ENCODE data around the gene HDAC9. TPM values are rescaled to one million over a fixed set of nuclear protein-coding genes. Genes with fewer than 3 reads are reported as not detected.

Gene HDAC9
- total RNA-seq, 1 experiment from 2014 or later, result 14.7 TPM

- Histone ChIP-seq H3K4me1 (replicated peaks; ENCODE audit: insufficient read depth) (no peaks in the 10 kb centered on the region), H3K27ac (no peak overlapping the region), H3K27me3 (ENCODE audit: insufficient read depth, low read depth) (no peaks in the 10 kb centered on the region), H3K9me3 (ENCODE audit: insufficient read depth, low read depth) (no peaks in the 10 kb centered on the region), H4K20me1 (ENCODE audit: insufficient read depth) (no peaks in the 10 kb centered on the region), H3K4me3 (no peak overlapping the region), H3F3A (ENCODE audit: insufficient read depth, low read depth) (no peaks in the 10 kb centered on the region), H3K9me2 (ENCODE audit: insufficient read depth) (no peaks in the 10 kb centered on the region; the same call in 1 of the 2 replicates), H2AFZ (peak overlapping the region; percentile 24; the same call in 1 of the 2 replicates), H3K79me2 (ENCODE audit: low read depth) (no peaks in the 10 kb centered on the region), H3K4me2 (no peak overlapping the region), H3K36me3 (ENCODE audit: low read depth) (no peaks in the 10 kb centered on the region)
- intact Hi-C loops (cut with micrococcal nuclease; ENCODE audit: unreplicated experiment), result no loop called here
- TF ChIP-seq CTCF (conservative IDR thresholded peaks at IDR 0.05) (no peak), EZH2 (IDR thresholded peaks at IDR 0.05; ENCODE audit: low read depth) (no peak)
- ChIA-PET POLR2A (ENCODE audit: unreplicated experiment) (no interaction called here), CTCF (no interaction called here)
- peak in 1 of 2 experiments; percentile 8 for DNase-seq
- BruUV-seq (replicated peaks), result no TSS peak
Measured at GRCh38 chr7:18756378-18757050, 261.0 kb downstream of the HDAC9 start.

- Histone ChIP-seq H3K36me3 (ENCODE audit: low read depth) (no peaks in the 10 kb centered on the region), H3K79me2 (ENCODE audit: low read depth) (no peaks in the 10 kb centered on the region), H3K9me3 (ENCODE audit: insufficient read depth, low read depth) (no peaks in the 10 kb centered on the region), H3K4me2 (no peak overlapping the region), H2AFZ (no peak overlapping the region), H3K4me1 (replicated peaks; ENCODE audit: insufficient read depth) (no peaks in the 10 kb centered on the region), H3K27ac (no peak overlapping the region), H4K20me1 (ENCODE audit: insufficient read depth) (no peaks in the 10 kb centered on the region), H3K27me3 (ENCODE audit: insufficient read depth, low read depth) (no peaks in the 10 kb centered on the region), H3F3A (ENCODE audit: insufficient read depth, low read depth) (no peaks in the 10 kb centered on the region), H3K4me3 (no peak overlapping the region), H3K9me2 (ENCODE audit: insufficient read depth) (no peaks in the 10 kb centered on the region; the same call in 1 of the 2 replicates)
- ChIA-PET CTCF (no interaction called here), POLR2A (ENCODE audit: unreplicated experiment) (no interaction called here)
- DNase-seq, result no peak
- intact Hi-C loops (cut with micrococcal nuclease; ENCODE audit: unreplicated experiment), result no loop called here
- no peak for TF ChIP-seq CTCF (conservative IDR thresholded peaks at IDR 0.05)
- no TSS peak for BruUV-seq (replicated peaks)
Measured at GRCh38 chr7:18760046-18760445, 264.5 kb downstream of the HDAC9 start.

- Histone ChIP-seq H3K27ac (no peak overlapping the region), H3K4me2 (no peak overlapping the region), H4K20me1 (ENCODE audit: insufficient read depth) (no peaks in the 10 kb centered on the region), H3K27me3 (ENCODE audit: insufficient read depth, low read depth) (no peaks in the 10 kb centered on the region), H3F3A (ENCODE audit: insufficient read depth, low read depth) (no peaks in the 10 kb centered on the region), H2AFZ (0 out of 2 replicates have a peak overlapping the region, but pooled peaks have one; percentile 12), H3K9me2 (ENCODE audit: insufficient read depth) (no peaks in the 10 kb centered on the region), H3K36me3 (ENCODE audit: low read depth) (no peaks in the 10 kb centered on the region), H3K9me3 (ENCODE audit: insufficient read depth, low read depth) (no peaks in the 10 kb centered on the region), H3K4me3 (no peak overlapping the region), H3K4me1 (replicated peaks; ENCODE audit: insufficient read depth) (no peaks in the 10 kb centered on the region), H3K79me2 (ENCODE audit: low read depth) (no peaks in the 10 kb centered on the region)
- BruUV-seq (replicated peaks), result no TSS peak
- intact Hi-C loops (cut with micrococcal nuclease; ENCODE audit: unreplicated experiment), result no loop called here
- TF ChIP-seq EZH2 (IDR thresholded peaks at IDR 0.05; ENCODE audit: low read depth), result no peak
- TF ChIP-seq CTCF (conservative IDR thresholded peaks at IDR 0.05), result no peak
- DNase-seq, result no peak
- POLR2A ChIA-PET (ENCODE audit: unreplicated experiment), result no interaction called here
- CTCF ChIA-PET, result no interaction called here
Measured at GRCh38 chr7:18760631-18761445, 265.3 kb downstream of the HDAC9 start.

Measured in PC-9 (cell line).